Neural cell (in vitro differentiated cells): Measurements from ENCODE around the gene CDKN2AIPNL. TPM values are rescaled to one million over a fixed set of nuclear protein-coding genes. Genes with fewer than 3 reads are reported as not detected.

ENCODE experiments used
- H2AFZ ChIP-seq: fragments of 200-600, 300-800 bp; sonication (generic), shearing (Covaris generic); 2 replicates; pipeline ENCODE4 v1.6.0; 2014; ENCODE audit warnings: low read depth, mild to moderate bottlenecking, antibody characterized with exemption, low read length, moderate library complexity
- H3F3A ChIP-seq: fragments of 200-600 bp; shearing (Covaris generic); 2 replicates; pipeline ENCODE4 v1.6.1; 2016; ENCODE audit warnings: mild to moderate bottlenecking, moderate library complexity, mixed read lengths, antibody characterized with exemption, low read length; ENCODE audit not compliant: insufficient read depth, poor library complexity, severe bottlenecking
- H3K27ac ChIP-seq: fragments of 200-600, 300-800 bp; sonication (generic), shearing (Covaris generic); 2 replicates; pipeline ENCODE4 v1.5.1; 2014; ENCODE audit warnings: mild to moderate bottlenecking, low read length, moderate library complexity
- H3K27me3 ChIP-seq: fragments of 300-800, 200-600 bp; sonication (generic), shearing (Covaris generic); 2 replicates; pipeline ENCODE4 v1.6.0; 2014; ENCODE audit warnings: mild to moderate bottlenecking, low read depth, low read length, moderate library complexity; ENCODE audit not compliant: insufficient read depth
- H3K36me3 ChIP-seq: fragments of 300-800, 200-600 bp; sonication (generic), shearing (Covaris generic); 2 replicates; pipeline ENCODE4 v1.5.1; 2014; ENCODE audit warnings: mild to moderate bottlenecking, antibody characterized with exemption, low read length, moderate library complexity; ENCODE audit not compliant: insufficient read depth
- H3K4me2 ChIP-seq: fragments of 300-800, 200-600 bp; sonication (generic), shearing (Covaris generic); 2 replicates; pipeline ENCODE4 v1.6.0; 2014; ENCODE audit warnings: mild to moderate bottlenecking, low read length
- H3K4me3 ChIP-seq: fragments of 300-800, 200-600 bp; sonication (generic), shearing (Covaris generic); 2 replicates; pipeline ENCODE4 v1.5.1; 2014; ENCODE audit warnings: mild to moderate bottlenecking, low read length, moderate library complexity
- H3K79me2 ChIP-seq: fragments of 200-600 bp; shearing (Covaris generic); replicated peaks from 2 replicates; pipeline ENCODE4 v1.6.0; 2014; ENCODE audit warnings: mild to moderate bottlenecking, low read length, moderate library complexity; ENCODE audit not compliant: insufficient read depth
- H3K9ac ChIP-seq: fragments of 300-800, 200-600 bp; sonication (generic), shearing (Covaris generic); 2 replicates; pipeline ENCODE4 v1.6.1; 2016; ENCODE audit warnings: mild to moderate bottlenecking, low read length, mixed read lengths
- H3K9me2 ChIP-seq: fragments of 200-600 bp; shearing (Covaris generic); 2 replicates; pipeline ENCODE4 v1.6.1; 2016; ENCODE audit warnings: mild to moderate bottlenecking, low read length, mixed read lengths; ENCODE audit not compliant: insufficient read depth
- H3K9me3 ChIP-seq: fragments of 200-600, 300-800 bp; sonication (generic), shearing (Covaris generic); 2 replicates; pipeline ENCODE4 v1.6.1; 2016; ENCODE audit warnings: mild to moderate bottlenecking, mixed run types, low read length, moderate library complexity, mixed read lengths
- H4K20me1 ChIP-seq: fragments of 200-600 bp; shearing (Covaris generic); 2 replicates; pipeline ENCODE4 v1.6.1; 2016; ENCODE audit warnings: mild to moderate bottlenecking, mixed run types; ENCODE audit not compliant: insufficient read depth
- EP300 ChIP-seq: fragments of 450-650 bp; conservative IDR thresholded peaks from 2 replicates; pipeline ENCODE4 v1.6.1; 2014; ENCODE audit warnings: antibody characterized with exemption, mild to moderate bottlenecking, moderate library complexity; ENCODE audit not compliant: poor library complexity, severe bottlenecking
- EZH2 ChIP-seq: fragments of 200-600, 300-800 bp; shearing (Covaris generic), sonication (generic); IDR thresholded peaks from 2 replicates; pipeline ENCODE4 v1.6.1; 2014; ENCODE audit warnings: antibody characterized with exemption, low read length, borderline replicate concordance, mild to moderate bottlenecking; ENCODE audit not compliant: insufficient read depth, poor library complexity, severe bottlenecking
- MXI1 ChIP-seq: fragments of 450-650 bp; conservative IDR thresholded peaks from 2 replicates; pipeline ENCODE4 v1.6.1; 2014; ENCODE audit warnings: antibody characterized with exemption, mild to moderate bottlenecking; ENCODE audit not compliant: poor library complexity, severe bottlenecking
- POLR2AphosphoS5 ChIP-seq: IDR thresholded peaks from 2 replicates; pipeline ENCODE4 v1.6.1; 2012
- RAD21 ChIP-seq: fragments of 450-650 bp; conservative IDR thresholded peaks from 2 replicates; pipeline ENCODE4 v1.6.1; 2014; ENCODE audit warnings: antibody characterized with exemption, mild to moderate bottlenecking, moderate library complexity
- SMC3 ChIP-seq: fragments of 450-650 bp; conservative IDR thresholded peaks from 2 replicates; pipeline ENCODE4 v1.6.1; 2014; ENCODE audit warnings: antibody characterized with exemption, mild to moderate bottlenecking, moderate library complexity; ENCODE audit not compliant: poor library complexity
- TAF1 ChIP-seq: IDR thresholded peaks from 2 replicates; pipeline ENCODE4 v1.6.1; 2012; ENCODE audit warnings: low read depth
- polyA plus RNA-seq: library from polyadenylated mRNA; depleted of rRNA; stranded (reverse); fragments of >200 nt; gene quantifications from 2 replicates; pipeline ENCODE4 v1.2.3, GENCODE V29; 2014
- TF ChIP-seq, protein P1 (sequence below): IDR thresholded peaks from 2 replicates; pipeline ENCODE4 v1.6.1; 2012; ENCODE audit warnings: borderline replicate concordance
- TF ChIP-seq, protein P2 (sequence below): fragments of 450-650 bp; IDR thresholded peaks from 2 replicates; pipeline ENCODE4 v1.5.1; 2014; ENCODE audit warnings: antibody characterized with exemption, mild to moderate bottlenecking, moderate library complexity; ENCODE audit not compliant: poor library complexity, severe bottlenecking

The CDKN2AIPNL gene
- polyA plus RNA-seq, 1 donor from 2014 or later, result 78.4 TPM

- TF ChIP-seq EZH2 (no peak), POLR2AphosphoS5 (no peak), SMC3 (no peak), EP300 (no peak), MXI1 (no peak), TAF1 (no peak), RAD21 (no peak)
- TF ChIP-seq, protein P1, sequence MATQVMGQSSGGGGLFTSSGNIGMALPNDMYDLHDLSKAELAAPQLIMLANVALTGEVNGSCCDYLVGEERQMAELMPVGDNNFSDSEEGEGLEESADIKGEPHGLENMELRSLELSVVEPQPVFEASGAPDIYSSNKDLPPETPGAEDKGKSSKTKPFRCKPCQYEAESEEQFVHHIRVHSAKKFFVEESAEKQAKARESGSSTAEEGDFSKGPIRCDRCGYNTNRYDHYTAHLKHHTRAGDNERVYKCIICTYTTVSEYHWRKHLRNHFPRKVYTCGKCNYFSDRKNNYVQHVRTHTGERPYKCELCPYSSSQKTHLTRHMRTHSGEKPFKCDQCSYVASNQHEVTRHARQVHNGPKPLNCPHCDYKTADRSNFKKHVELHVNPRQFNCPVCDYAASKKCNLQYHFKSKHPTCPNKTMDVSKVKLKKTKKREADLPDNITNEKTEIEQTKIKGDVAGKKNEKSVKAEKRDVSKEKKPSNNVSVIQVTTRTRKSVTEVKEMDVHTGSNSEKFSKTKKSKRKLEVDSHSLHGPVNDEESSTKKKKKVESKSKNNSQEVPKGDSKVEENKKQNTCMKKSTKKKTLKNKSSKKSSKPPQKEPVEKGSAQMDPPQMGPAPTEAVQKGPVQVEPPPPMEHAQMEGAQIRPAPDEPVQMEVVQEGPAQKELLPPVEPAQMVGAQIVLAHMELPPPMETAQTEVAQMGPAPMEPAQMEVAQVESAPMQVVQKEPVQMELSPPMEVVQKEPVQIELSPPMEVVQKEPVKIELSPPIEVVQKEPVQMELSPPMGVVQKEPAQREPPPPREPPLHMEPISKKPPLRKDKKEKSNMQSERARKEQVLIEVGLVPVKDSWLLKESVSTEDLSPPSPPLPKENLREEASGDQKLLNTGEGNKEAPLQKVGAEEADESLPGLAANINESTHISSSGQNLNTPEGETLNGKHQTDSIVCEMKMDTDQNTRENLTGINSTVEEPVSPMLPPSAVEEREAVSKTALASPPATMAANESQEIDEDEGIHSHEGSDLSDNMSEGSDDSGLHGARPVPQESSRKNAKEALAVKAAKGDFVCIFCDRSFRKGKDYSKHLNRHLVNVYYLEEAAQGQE, result no peak
- TF ChIP-seq, protein P2, sequence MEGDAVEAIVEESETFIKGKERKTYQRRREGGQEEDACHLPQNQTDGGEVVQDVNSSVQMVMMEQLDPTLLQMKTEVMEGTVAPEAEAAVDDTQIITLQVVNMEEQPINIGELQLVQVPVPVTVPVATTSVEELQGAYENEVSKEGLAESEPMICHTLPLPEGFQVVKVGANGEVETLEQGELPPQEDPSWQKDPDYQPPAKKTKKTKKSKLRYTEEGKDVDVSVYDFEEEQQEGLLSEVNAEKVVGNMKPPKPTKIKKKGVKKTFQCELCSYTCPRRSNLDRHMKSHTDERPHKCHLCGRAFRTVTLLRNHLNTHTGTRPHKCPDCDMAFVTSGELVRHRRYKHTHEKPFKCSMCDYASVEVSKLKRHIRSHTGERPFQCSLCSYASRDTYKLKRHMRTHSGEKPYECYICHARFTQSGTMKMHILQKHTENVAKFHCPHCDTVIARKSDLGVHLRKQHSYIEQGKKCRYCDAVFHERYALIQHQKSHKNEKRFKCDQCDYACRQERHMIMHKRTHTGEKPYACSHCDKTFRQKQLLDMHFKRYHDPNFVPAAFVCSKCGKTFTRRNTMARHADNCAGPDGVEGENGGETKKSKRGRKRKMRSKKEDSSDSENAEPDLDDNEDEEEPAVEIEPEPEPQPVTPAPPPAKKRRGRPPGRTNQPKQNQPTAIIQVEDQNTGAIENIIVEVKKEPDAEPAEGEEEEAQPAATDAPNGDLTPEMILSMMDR, result no peak
- Histone ChIP-seq H3K4me2 (no peak overlapping the region), H2AFZ (no peak overlapping the region), H3K9me3 (no peaks in the 10 kb centered on the region), H3K79me2 (no peaks in the 10 kb centered on the region), H3K27ac (no peak overlapping the region), H3K4me3 (no peak overlapping the region), H3F3A (no peaks in the 10 kb centered on the region), H3K9ac (no peak overlapping the region), H3K27me3 (no peaks in the 10 kb centered on the region), H3K9me2 (no peaks in the 10 kb centered on the region), H4K20me1 (no peaks in the 10 kb centered on the region), H3K36me3 (no peaks in the 10 kb centered on the region)
Measured at GRCh38 chr5:134426361-134426760, 14.7 kb upstream of the CDKN2AIPNL start.

DNA sequence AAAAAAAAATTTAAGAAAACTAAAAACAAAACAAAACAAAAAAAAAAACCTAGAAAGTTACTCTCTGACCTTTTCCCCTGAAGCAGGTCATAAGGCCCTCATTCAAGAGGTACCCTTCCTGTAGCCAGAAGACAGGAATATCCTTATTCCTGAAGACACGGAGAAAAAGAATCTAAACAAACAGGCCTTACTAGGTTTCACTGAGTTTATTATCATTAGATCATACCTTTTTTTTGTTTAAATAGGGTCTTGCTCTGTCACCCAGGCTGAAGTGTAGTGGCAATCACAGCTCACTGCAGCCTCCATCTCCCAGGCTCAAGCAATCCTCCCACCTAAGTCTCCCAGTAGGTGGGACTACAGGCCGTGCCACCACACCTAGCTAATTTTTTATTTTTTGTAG is 11.7 kb upstream of the CDKN2AIPNL start:
- H2AFZ ChIP-seq, result no peak overlapping the region
- H3K36me3 ChIP-seq, result no peaks in the 10 kb centered on the region
- H3K9me3 ChIP-seq, result no peaks in the 10 kb centered on the region
- H3K79me2 ChIP-seq, result no peaks in the 10 kb centered on the region
- H3K27me3 ChIP-seq, result no peaks in the 10 kb centered on the region
- no peak overlapping the region for H3K9ac ChIP-seq
- TF ChIP-seq, protein P2, result no peak
- no peak overlapping the region for H3K4me2 ChIP-seq
- no peak overlapping the region for H3K4me3 ChIP-seq
- H4K20me1 ChIP-seq, result no peaks in the 10 kb centered on the region
- no peak overlapping the region for H3K27ac ChIP-seq
- H3F3A ChIP-seq, result no peaks in the 10 kb centered on the region
- H3K9me2 ChIP-seq, result no peaks in the 10 kb centered on the region
